ENCODE data around the gene PTGR1.
"Not testable (repeated sequence)": the region's sequence is repeated elsewhere in the genome, so short reads cannot be mapped to it uniquely, and the experiment has no call there.

The PTGR1 gene

DNA sequence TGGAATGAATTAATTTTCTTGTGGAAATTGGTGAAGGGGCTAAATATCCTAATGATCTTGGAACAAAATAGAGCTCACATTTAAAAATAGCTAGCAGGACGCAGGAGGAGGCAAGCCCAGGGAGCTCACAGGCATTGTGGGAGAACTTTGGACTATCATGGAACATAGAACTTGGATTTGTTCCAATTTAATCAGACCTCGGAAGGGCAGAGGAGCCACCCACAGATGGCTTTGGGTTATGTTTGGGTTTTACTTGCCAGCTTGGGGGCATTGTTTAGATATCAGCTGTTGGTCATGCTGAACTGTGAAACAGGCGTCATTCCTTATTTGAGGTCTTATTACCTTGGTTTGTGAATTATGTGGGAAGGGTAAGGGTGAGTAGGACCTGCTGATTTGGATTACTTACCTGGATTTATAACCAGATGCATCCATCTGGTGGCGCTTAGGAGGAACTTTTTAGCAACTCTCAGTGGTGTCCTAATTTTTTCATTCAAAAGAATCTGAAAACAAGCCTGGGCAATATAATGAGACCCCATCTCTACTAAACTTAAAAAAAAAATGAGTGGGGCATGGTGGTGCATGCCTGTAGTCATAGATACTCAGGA is 14.1 kb upstream of the PTGR1 start:
- no peak for DNase-seq (ENCODE audit: low read depth)

GRCh38 chr9:111610845-111611244 is 11.4 kb upstream of the PTGR1 start:
- no peak for DNase-seq (ENCODE audit: low read depth)

DNA sequence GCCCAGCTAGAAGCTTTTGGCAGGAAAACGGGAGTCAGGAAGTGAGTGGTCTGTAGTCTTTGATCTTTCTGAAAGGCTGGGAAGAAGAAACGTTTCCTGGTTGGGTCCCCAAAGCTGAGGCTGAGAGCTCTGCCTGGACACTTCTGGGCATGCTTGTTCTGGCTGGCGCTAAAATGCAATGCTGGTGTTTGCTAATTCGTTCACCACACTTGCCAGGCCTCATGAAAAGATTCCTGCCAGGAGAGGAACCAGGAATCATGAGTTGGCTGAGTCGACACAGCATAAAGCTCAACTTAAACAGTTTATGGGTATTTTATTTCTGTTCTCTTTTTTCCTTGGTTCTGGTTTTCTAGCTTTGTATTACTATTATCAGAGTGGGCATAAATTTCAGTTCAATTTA is 10.7 kb upstream of the PTGR1 start:
- no peak for DNase-seq (ENCODE audit: low read depth)

DNA sequence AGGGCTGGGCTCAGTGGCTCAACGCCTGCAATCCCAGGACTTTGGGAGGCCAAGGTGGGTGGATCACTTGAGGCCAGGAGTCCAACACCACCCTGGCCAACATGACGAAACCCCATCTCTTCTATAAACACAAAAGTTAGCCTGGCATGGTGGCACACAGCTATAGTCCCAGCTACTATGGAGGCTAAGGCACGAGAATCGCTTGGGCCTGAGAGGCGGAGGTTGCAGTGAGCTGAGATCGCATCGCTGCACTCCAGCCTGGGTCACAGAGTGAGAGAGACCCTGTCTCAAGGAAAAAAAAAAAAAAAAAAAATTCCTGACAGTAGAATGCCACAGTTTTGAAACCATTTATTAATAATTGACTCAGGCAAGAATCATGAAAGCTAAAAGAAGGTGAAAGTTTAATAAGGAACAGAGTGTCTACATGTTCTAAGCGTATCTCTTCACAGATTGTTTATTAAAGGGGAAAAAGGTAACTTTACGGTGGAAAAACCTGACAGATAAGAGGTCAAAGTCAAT is 5.7 kb upstream of the PTGR1 start:
- no peak for DNase-seq (ENCODE audit: low read depth)

DNA sequence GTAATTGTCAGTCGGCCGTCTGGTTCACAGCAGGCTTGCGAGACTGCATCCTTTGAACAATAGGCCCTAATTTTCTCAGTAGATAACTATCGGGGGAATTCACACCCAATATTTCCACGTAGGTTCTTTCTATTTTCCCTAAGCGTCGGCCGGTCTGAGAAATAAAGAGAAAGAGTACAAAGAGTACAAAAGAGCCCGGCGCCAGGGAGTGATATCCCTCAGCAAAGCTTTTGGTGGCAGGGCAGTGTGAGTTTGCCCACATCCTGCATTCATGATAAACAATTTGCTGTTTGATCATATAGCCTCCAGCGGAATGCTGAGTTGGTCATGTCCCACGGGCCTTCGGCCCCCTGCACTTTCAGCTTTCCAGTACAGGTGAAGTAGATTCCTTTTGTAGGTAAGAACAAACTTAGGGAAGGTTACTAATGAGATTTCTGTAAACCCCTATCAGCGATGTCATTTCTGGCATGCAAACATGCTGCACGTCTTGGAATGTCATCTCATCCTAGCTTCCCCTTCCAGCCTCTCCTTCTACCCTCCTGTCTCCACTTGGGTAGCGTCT is 4.7 kb upstream of the PTGR1 start:
- no peak for DNase-seq (ENCODE audit: low read depth)

DNA sequence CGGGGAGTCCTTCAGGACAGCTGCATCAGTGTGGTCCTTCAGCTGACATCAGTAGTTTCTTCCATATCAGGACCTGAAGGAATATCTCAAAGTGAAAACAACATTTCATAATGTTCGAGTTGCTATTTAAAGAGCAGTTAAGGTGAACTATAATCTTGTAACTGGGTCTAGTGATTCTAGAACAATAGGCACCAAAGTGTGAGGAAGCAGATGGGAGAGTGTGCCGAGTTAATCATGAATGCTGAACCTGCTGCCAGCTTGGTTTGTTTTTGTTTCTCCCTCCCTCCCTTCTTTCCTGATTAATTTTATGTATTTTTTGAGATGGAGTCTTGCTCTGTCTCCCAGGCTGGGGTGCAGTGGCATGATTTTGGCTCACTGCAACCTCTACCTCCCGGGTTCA is 3.6 kb upstream of the PTGR1 start:
- no peak for DNase-seq (ENCODE audit: low read depth)

GRCh38 chr9:111601237-111602018 is 2.0 kb upstream of the PTGR1 start:
- no peak for DNase-seq (ENCODE audit: low read depth)

DNA sequence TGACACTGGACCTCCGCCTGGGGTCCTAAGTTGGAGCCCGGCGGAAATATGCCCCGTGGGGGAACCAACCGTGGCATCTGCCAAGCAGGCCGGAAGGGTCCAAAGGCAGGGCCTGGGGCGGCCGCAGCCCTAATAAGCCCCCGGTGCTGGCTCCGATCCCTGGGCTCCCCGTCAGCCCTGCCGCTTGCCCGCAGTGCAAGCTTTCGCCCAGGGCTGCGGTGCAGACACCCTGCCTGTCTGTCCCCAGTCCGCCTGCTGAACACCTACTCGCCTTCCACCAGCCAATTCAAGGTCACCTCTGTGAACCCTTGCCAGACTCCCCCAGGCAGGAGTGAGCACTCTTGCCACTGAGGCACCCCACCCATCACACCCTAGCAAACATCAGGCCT is 502 bp upstream of the PTGR1 start:
- DNase-seq (ENCODE audit: low read depth), result no peak

DNA sequence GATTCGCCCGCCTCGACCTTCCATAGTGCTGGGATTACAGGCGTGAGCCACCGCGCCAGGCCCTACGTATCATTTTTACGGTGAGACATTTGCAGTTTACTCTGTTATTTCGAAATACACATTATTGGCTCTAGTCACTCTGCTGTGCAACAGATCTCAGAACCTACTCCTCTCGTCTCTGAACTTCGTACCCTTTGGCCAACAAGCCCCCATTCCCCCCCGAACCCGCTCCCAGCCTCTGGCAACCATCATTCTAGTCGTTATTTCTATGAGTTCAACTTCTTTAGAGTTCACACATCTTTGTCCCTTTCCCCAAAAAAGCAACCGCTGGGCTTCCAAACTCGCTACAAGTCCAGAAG is 735 bp downstream of the PTGR1 start:
- DNase-seq (ENCODE audit: low read depth), result no peak

- DNase-seq (ENCODE audit: low read depth), result no peak
These were observed 1.4 kb downstream of the PTGR1 start for GRCh38 chr9:111597852-111598732.

DNA sequence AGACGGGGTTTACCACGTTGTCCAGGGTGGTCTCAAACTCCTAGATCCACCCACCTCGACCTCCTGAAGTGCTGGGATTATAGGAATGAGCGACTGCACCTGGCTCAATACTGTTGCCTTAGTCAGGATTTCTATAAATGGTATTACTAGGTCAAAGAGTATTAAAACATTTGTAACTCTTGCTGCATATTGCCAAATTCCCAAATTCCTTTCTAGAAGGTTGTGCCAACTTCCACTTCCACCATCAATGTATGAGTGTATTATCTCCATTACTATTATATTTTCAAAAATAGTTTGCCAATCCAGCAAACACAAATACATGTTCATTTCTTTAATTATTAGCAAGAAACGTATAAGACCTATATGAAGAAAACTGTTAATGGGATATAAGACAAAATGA is 10.6 kb downstream of the PTGR1 start:
- no peak for DNase-seq (ENCODE audit: low read depth)

DNA sequence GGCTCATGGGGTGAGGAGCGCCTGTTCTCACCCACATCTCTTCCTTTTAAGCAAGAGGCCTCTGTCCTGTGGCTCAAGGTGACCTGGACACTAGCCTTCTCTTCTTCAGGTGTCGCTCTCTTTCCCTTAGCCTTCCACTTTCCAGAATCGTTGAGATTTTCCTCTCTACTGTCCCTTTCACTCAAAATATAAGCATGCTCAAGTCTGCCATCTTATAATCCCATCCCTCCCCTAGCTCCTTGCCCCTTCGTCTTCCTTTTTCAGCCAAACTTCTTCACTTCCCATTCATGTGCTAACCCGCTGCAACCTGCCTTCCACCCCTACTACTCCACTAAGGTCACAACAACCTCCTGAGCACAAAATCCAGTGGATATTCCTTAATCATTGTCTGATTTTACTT is 13.1 kb downstream of the PTGR1 start:
- DNase-seq (ENCODE audit: low read depth), result no peak

DNA sequence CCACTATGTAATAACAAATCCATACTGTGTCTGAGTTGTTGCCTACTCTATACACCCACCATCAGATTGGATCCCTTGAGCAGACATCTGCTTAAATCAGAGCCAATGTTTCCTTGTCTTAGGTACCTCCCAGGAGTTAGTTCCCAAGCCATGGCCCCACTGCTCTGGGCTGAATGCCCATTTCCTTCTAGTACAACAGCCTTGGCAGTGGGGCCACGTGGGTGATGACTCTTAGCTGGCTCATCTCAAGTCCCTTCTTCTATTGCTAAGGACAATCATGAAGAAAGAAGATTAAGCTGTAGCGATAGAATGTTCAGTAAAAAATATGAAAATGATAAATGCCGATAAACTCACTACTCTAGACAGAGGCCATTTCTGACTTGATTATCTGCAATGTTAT is 16.6 kb downstream of the PTGR1 start:
- DNase-seq (ENCODE audit: low read depth), result no peak

- peak; percentile 56 for DNase-seq (ENCODE audit: low read depth)
These were observed 26.4 kb downstream of the PTGR1 start for GRCh38 chr9:111572950-111573604.

GRCh38 chr9:111568127-111568526 is 31.3 kb downstream of the PTGR1 start:
- not testable (repeated sequence) for DNase-seq (ENCODE audit: low read depth)

DNA sequence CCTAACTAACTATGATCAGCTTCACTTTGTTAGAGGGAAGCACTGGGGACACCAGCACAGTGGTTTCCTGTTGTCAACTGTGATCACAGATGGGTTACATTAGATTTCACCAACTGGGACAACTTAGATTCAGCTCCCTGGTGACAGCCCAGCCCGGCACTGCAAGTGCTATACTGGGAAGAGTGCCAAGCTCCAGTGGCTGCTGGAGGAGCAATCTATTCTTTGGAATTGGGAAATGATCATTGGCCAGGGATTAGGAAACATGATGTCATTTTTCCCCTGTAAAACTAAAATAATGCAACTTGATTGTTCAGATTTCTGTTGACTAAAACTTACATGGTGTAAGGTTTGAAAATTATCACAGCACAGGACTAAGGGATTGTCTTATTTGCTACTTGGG is 33.2 kb downstream of the PTGR1 start:
- no peak for DNase-seq (ENCODE audit: low read depth)

DNA sequence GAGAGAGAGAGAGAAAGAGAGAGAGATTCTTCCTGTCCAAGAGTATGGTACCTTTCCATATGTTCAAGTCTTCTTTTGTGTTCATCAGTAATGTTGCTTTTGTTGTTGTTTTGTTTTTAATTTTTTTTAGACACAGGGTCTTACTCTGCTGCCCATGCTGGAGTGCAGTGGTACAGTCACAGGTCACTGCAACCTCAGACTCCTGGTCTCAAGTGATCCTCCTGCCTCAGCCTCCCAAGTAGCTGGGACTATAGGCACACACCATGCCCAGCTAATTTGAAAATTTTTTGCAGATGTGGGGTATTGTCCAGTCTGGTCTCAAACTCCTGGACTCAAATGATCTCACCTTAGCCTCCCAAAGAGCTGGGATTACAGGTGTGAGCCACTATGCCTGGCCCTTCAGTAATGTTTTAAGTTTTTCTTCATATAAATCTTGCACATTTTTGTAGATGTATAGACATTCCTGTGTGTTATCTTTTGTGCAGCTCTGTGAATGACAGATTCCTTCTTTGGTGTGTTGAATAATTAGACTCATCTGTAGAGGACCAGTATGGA is 38.2 kb downstream of the PTGR1 start:
- DNase-seq (ENCODE audit: low read depth), result no peak

DNA sequence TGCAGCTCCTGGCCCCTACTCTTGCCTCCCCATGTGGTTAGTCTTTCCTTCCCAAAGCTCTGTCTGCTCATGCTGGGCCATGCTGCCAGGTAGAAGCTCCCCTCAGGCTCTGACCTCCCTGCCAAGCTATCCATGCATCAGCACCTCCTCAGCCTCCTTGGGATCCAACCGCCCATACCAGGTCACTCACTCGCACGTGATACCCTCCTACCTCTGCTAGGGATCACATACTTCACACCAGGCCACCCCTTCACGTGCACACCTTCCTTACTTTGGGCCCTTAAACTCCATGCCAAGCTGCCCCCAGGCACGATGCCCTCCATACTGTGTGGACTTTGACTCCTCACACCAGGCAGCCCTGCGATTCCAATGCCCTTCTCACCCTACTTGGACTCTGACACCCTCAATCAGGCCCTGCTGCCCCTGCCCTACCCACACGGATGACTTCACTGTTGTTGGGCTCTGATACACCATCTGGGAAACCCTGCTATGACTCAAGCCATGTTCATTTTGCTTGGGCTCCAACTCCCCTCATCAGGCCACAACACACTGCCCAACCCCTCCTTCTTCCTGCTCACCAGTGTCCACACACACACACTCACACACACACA is 40.3 kb downstream of the PTGR1 start:
- peak; percentile 15 for DNase-seq (ENCODE audit: low read depth)

- DNase-seq (ENCODE audit: low read depth), result not testable (repeated sequence)
These were observed 44.0 kb downstream of the PTGR1 start for GRCh38 chr9:111555425-111555824.

- DNase-seq (ENCODE audit: low read depth), result no peak
These were observed 50.8 kb downstream of the PTGR1 start for GRCh38 chr9:111548623-111549022.

All from GM04503 (cell line).